Measurements from ENCODE around the gene SCARB2.

DNA sequence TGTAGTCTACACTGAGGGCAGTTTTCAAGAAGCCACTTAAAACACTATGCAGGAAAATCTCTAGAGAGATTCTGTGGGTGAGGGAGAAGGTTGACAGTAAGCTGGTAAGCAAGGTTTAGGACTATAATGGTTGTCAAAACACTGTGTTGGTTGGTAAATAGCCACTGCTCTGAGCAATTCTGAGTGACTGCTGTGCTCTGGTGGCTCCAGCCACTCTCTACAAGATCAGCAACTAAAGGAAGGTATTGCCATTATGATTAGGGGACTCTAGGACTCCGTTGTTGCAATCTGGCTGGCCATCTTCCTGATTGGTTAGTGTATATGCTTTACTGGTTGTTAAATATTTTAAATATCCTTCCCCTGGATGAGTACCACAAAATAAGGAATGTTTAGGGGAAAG is 32.4 kb upstream of the SCARB2 start:
- TF ChIP-seq, protein P1, sequence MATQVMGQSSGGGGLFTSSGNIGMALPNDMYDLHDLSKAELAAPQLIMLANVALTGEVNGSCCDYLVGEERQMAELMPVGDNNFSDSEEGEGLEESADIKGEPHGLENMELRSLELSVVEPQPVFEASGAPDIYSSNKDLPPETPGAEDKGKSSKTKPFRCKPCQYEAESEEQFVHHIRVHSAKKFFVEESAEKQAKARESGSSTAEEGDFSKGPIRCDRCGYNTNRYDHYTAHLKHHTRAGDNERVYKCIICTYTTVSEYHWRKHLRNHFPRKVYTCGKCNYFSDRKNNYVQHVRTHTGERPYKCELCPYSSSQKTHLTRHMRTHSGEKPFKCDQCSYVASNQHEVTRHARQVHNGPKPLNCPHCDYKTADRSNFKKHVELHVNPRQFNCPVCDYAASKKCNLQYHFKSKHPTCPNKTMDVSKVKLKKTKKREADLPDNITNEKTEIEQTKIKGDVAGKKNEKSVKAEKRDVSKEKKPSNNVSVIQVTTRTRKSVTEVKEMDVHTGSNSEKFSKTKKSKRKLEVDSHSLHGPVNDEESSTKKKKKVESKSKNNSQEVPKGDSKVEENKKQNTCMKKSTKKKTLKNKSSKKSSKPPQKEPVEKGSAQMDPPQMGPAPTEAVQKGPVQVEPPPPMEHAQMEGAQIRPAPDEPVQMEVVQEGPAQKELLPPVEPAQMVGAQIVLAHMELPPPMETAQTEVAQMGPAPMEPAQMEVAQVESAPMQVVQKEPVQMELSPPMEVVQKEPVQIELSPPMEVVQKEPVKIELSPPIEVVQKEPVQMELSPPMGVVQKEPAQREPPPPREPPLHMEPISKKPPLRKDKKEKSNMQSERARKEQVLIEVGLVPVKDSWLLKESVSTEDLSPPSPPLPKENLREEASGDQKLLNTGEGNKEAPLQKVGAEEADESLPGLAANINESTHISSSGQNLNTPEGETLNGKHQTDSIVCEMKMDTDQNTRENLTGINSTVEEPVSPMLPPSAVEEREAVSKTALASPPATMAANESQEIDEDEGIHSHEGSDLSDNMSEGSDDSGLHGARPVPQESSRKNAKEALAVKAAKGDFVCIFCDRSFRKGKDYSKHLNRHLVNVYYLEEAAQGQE (IDR thresholded peaks at IDR 0.05; ENCODE audit: insufficient read depth in 1 of 2, low read depth in 2 of 2, low read length in 2 of 2): no peak
- TF ChIP-seq SIN3A (IDR thresholded peaks at IDR 0.05; ENCODE audit: borderline replicate concordance, insufficient read depth, low read length) (no peak), FOXP2 (optimal IDR thresholded peaks at IDR 0.05; ENCODE audit: borderline replicate concordance, extremely low read depth, extremely low read length, insufficient read depth) (no peak), TAF1 (IDR thresholded peaks at IDR 0.05; ENCODE audit: borderline replicate concordance, insufficient read depth, low read length) (no peak), POLR2AphosphoS5 (IDR thresholded peaks at IDR 0.05; ENCODE audit: low read depth, low read length) (no peak)

All from PFSK-1 (cell line).